Neural crest cell (in vitro differentiated cells): ENCODE results near the gene WWOX. TPM values are rescaled to one million over a fixed set of nuclear protein-coding genes. Genes with fewer than 3 reads are reported as not detected.

Experiments
- DNase-seq: peaks from one replicate; pipeline ENCODE4 v3.0.0; 2021; ENCODE audit warnings: low read depth, mixed read lengths, low spot score
- H3K27ac Mint-ChIP-seq: one replicate; pipeline ENCODE4 v1.8.0; 2021; ENCODE audit warnings: mild to moderate bottlenecking, mixed read lengths; ENCODE audit not compliant: unreplicated experiment
- H3K27me3 Mint-ChIP-seq: 2 replicates; pipeline ENCODE4 v1.8.0; 2021; ENCODE audit warnings: low read depth, mild to moderate bottlenecking, mixed read lengths
- H3K36me3 Mint-ChIP-seq: 2 replicates; pipeline ENCODE4 v1.8.0; 2021; ENCODE audit warnings: low read depth, mild to moderate bottlenecking, mixed read lengths
- H3K4me1 Mint-ChIP-seq: 2 replicates; pipeline ENCODE4 v1.8.0; 2021; ENCODE audit warnings: mixed read lengths
- H3K4me3 Mint-ChIP-seq: one replicate; pipeline ENCODE4 v1.8.0; 2021; ENCODE audit warnings: mild to moderate bottlenecking, mixed read lengths
- H3K9me3 Mint-ChIP-seq: 2 replicates; pipeline ENCODE4 v1.8.0; 2021; ENCODE audit warnings: mixed read lengths
- total RNA-seq: library from RNA; stranded (reverse); gene quantifications from 2 replicates; pipeline ENCODE4 v1.2.1, GENCODE V29; 2021
- TF ChIP-seq, protein P1 (sequence below): fragments of 200-600 bp; sonication (generic); conservative IDR thresholded peaks from 2 replicates; pipeline ENCODE4 v1.5.0; 2021; ENCODE audit warnings: antibody characterized with exemption, mild to moderate bottlenecking

WWOX gene
- total RNA-seq, 1 donor from 2014 or later = 30.5 TPM

DNA sequence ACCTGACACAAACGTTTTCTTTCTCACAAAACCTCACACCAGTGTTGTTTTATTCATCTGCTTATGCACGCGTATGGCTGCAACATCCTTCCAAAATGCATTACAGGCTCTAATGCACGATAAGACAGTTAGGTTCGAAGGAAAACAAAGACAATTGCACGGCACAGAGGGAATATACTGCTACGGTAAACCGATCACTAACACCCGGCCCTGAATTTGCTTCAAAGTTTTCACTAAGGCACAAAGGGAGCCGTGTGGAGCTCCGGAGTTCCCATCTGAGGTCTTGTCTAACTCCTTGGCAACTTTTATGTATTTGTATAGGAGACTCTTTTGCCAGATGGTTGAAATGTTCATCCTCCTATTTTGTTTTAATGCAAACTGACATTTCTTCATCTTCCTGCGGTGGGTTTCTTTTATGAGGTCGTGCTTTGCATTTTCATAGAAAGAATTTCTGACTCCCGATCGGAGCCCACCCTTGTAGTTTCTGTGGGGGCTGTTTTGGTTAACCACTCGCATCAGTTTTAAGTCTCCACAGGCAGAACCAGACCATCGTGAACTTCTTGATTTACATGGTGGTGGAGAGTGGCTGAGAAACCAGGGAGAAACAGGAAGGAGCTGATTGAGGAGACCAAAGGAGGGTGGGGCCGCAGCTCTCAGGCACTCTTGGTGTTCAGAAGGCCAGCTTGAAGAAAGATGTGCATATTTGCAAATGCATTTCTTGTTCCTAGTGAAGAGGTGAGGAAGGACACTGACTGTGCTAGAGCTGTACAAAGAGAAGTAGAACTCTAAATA is 984.2 kb downstream of the WWOX start:
- Mint-ChIP-seq H3K9me3 (no peaks in the 10 kb centered on the region), H3K4me3 (no peak overlapping the region), H3K27ac (no peak overlapping the region), H3K27me3 (no peaks in the 10 kb centered on the region), H3K4me1 (peaks cover 5% of the 10 kb centered on the region), H3K36me3 (no peaks in the 10 kb centered on the region)
- DNase-seq = no peak
- TF ChIP-seq, protein P1, sequence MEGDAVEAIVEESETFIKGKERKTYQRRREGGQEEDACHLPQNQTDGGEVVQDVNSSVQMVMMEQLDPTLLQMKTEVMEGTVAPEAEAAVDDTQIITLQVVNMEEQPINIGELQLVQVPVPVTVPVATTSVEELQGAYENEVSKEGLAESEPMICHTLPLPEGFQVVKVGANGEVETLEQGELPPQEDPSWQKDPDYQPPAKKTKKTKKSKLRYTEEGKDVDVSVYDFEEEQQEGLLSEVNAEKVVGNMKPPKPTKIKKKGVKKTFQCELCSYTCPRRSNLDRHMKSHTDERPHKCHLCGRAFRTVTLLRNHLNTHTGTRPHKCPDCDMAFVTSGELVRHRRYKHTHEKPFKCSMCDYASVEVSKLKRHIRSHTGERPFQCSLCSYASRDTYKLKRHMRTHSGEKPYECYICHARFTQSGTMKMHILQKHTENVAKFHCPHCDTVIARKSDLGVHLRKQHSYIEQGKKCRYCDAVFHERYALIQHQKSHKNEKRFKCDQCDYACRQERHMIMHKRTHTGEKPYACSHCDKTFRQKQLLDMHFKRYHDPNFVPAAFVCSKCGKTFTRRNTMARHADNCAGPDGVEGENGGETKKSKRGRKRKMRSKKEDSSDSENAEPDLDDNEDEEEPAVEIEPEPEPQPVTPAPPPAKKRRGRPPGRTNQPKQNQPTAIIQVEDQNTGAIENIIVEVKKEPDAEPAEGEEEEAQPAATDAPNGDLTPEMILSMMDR = no peak

DNA sequence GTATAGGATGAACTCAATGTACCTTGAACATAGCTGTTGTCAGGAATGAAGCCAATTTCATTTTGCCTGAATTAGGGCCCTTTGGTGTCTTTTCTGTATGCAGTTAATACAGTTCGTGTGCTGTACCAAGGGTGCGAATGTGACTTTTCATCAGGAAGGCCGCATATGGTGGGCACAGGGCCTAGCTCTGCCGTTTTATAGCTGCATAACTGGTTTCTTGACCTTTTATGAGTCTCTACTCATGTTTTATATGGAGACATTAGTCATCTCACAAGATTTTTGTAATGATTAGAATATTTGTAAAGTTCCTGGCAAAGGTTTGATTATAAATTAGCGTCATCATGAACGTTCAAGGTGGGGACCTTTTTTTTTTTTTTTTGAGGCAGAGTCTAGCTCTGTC is 989.5 kb downstream of the WWOX start:
- Mint-ChIP-seq H3K4me1 (peaks cover 10% of the 10 kb centered on the region), H3K36me3 (no peaks in the 10 kb centered on the region), H3K4me3 (no peak overlapping the region), H3K27me3 (no peaks in the 10 kb centered on the region), H3K9me3 (peaks cover 3% of the 10 kb centered on the region), H3K27ac (no peak overlapping the region)
- no peak for DNase-seq
- TF ChIP-seq, protein P1 = no peak

DNA sequence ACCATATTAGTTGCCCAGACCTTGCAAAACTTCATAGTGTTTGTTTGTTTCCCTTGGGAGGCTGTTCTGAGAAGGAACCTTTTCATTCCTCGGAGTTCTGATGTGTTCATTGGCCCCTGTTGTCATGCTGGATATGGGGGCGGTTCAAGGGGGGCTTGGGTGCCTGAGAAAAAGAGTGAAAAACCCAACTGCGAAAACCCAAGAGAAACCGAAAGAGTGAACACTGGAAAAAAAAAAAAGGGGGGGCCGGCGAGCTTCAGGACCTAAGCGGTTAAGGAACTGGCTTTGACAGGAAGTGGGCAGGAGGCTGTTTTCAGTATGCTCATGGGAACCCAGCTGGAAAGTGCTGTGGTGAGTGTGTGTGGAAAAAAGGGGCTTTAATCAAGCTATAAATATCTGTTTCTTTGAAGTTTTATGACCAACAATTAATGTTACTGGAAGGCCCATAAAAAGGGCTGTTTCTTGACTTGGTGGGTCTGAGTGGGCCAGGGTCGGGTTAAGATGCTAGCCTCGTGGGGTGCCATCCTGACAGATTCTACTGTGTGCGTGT is 990.4 kb downstream of the WWOX start:
- Mint-ChIP-seq H3K27ac (no peak overlapping the region), H3K36me3 (no peaks in the 10 kb centered on the region), H3K4me3 (no peak overlapping the region), H3K9me3 (peaks cover 3% of the 10 kb centered on the region), H3K4me1 (peaks cover 12% of the 10 kb centered on the region), H3K27me3 (no peaks in the 10 kb centered on the region)
- no peak for DNase-seq
- TF ChIP-seq, protein P1 = no peak

DNA sequence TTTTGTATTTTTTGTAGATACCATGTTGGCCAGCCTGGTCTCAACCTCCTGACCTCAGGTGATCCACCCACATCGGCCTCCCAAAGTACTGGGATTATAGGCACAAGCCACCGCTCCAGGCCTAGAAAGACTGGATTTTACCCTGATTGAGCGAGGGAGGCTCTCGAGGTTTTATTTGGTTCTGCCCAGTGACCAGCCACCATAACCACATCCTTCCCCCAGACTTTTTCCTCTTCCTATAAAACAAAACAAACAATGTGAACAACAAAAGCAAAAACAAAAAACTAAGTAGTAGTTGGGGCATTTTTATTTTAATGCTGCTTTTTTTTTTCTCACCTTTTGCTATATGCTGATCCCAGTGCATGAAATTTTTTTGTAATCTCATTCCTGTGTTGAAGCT is 991.5 kb downstream of the WWOX start:
- H3K4me1 Mint-ChIP-seq = peaks cover 18% of the 10 kb centered on the region
- no peaks in the 10 kb centered on the region for H3K27me3 Mint-ChIP-seq
- TF ChIP-seq, protein P1 = no peak
- H3K36me3 Mint-ChIP-seq = no peaks in the 10 kb centered on the region
- no peak overlapping the region for H3K4me3 Mint-ChIP-seq
- DNase-seq = no peak
- no peak overlapping the region for H3K27ac Mint-ChIP-seq
- peaks cover 3% of the 10 kb centered on the region for H3K9me3 Mint-ChIP-seq

DNA sequence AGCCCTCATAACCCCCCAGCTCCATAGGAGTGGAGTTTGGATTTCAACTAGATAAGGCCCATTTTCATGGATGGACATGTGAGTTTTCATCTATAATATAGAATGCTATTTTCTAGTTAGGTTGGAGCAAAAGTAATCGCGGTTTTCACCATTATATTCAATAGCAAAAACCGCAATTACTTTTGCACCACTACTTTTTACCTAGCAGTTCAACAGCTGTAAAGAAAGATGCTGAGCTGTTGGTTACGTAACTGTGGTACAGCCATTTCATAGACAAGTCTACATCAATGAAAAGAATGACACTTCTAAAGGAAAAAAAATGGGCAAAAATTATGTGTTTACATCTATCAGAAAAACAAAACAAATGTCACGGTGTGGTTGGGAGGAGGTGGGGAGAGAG is 993.4 kb downstream of the WWOX start:
- no peak for DNase-seq
- Mint-ChIP-seq H3K4me3 (no peak overlapping the region), H3K27me3 (no peaks in the 10 kb centered on the region), H3K36me3 (no peaks in the 10 kb centered on the region), H3K4me1 (peaks cover 32% of the 10 kb centered on the region), H3K27ac (no peak overlapping the region), H3K9me3 (peaks cover 3% of the 10 kb centered on the region)
- TF ChIP-seq, protein P1 = no peak
